GM19468 (cell line): ENCODE measurements around the gene DPCD.

Experiments
- ATAC-seq: cut with Tn5 transposase; IDR thresholded peaks from one replicate; pipeline ENCODE4 v1.9.1; 2021; ENCODE audit warnings: mild to moderate bottlenecking, moderate library complexity, moderate number of reproducible peaks; ENCODE audit not compliant: unreplicated experiment; ENCODE audit errors: extremely low read depth

Gene DPCD

GRCh38 chr10:101587725-101588653 is at the start of gene DPCD, which contains the start of gene POLL:
Gene DPCD (plus strand): TSS chr10:101588321. CDS start chr10:101588337, 16 bp downstream.
Gene POLL (minus strand): TSS chr10:101588257. CDS start chr10:101587360, 897 bp downstream.
- ATAC-seq: peak; percentile 78

GRCh38 chr10:101538446-101538845 is 49.7 kb upstream of the DPCD start:
- no peak for ATAC-seq

- ATAC-seq: no peak
Measured at GRCh38 chr10:101545898-101546297, 42.2 kb upstream of the DPCD start.

- no peak for ATAC-seq
Measured at GRCh38 chr10:101550965-101551364, 37.2 kb upstream of the DPCD start.

- no peak for ATAC-seq
Measured at GRCh38 chr10:101552442-101552841, 35.7 kb upstream of the DPCD start.

- ATAC-seq: no peak
Measured at GRCh38 chr10:101557541-101557940, 30.6 kb upstream of the DPCD start.

GRCh38 chr10:101558204-101558603 is 29.9 kb upstream of the DPCD start:
- ATAC-seq: no peak

- ATAC-seq: no peak
Measured at GRCh38 chr10:101558671-101559595, 29.2 kb upstream of the DPCD start.

- ATAC-seq: no peak
Measured at GRCh38 chr10:101559596-101560297, 28.4 kb upstream of the DPCD start.

GRCh38 chr10:101560298-101561067 is 27.6 kb upstream of the DPCD start:
- ATAC-seq: no peak

- no peak for ATAC-seq
Measured at GRCh38 chr10:101561068-101561915, 26.8 kb upstream of the DPCD start.

- ATAC-seq: no peak
Measured at GRCh38 chr10:101562231-101562630, 25.9 kb upstream of the DPCD start.

- no peak for ATAC-seq
Measured at GRCh38 chr10:101563007-101563406, 25.1 kb upstream of the DPCD start.

GRCh38 chr10:101563497-101564040 is 24.6 kb upstream of the DPCD start:
- ATAC-seq: no peak

GRCh38 chr10:101564490-101564991 is 23.6 kb upstream of the DPCD start:
- ATAC-seq: no peak

- ATAC-seq: no peak
Measured at GRCh38 chr10:101565370-101565900, 22.7 kb upstream of the DPCD start.

- no peak for ATAC-seq
Measured at GRCh38 chr10:101565936-101566332, 22.2 kb upstream of the DPCD start.
